22Rv1 (cell line): ENCODE measurements around the gene AZGP1.
"Not testable (repeated sequence)": the region's sequence is repeated elsewhere in the genome, so short reads cannot be mapped to it uniquely, and the experiment has no call there.

ENCODE experiments used
- H3K27ac ChIP-seq: fragments of 450-650 bp; 2 replicates; pipeline ENCODE4 v1.5.1; 2017
- CTCF ChIP-seq: fragments of 450-650 bp; IDR thresholded peaks from 2 replicates; pipeline ENCODE4 v1.5.1; 2017; ENCODE audit warnings: mild to moderate bottlenecking
- ZFX ChIP-seq: fragments of 450-650 bp; IDR thresholded peaks from 2 replicates; pipeline ENCODE4 v1.6.1; 2017; ENCODE audit warnings: antibody characterized with exemption, borderline replicate concordance

The AZGP1 gene

GRCh38 chr7:99949645-99950228, 26.1 kb downstream of the AZGP1 start:
- TF ChIP-seq CTCF: peak; percentile 75
- no peak for TF ChIP-seq ZFX
- H3K27ac ChIP-seq: peak overlapping the region; percentile 61

DNA sequence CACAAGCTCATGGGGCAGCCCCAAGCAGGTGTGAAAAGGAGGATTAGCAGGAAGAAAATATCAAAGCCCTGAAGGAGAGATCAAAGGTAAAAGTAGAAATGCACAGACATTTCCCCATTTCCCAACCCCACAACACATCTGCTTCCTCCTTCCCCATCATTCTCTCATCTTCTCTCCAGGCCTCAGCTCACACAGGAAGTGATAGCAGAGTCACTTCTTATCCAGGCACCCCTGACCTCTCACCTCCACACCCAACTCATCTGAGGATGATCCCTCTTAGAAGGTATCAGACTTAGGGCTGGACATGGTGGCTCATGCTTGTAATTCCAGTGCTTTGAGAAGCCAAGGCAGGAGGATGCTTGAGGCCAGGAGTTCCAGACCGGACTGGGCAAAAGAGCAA, 28.2 kb downstream of the AZGP1 start:
- H3K27ac ChIP-seq: no peak overlapping the region
- TF ChIP-seq CTCF (no peak), ZFX (no peak)

- TF ChIP-seq ZFX: no peak
- no peak for TF ChIP-seq CTCF
- no peak overlapping the region for H3K27ac ChIP-seq
Observed at GRCh38 chr7:99944497-99945070, 31.2 kb downstream of the AZGP1 start.

GRCh38 chr7:99943641-99944496, 32.0 kb downstream of the AZGP1 start:
- H3K27ac ChIP-seq: no peak overlapping the region
- TF ChIP-seq ZFX (no peak), CTCF (no peak)

- no peak for TF ChIP-seq CTCF
- no peak for TF ChIP-seq ZFX
- no peak overlapping the region for H3K27ac ChIP-seq
Observed at GRCh38 chr7:99938296-99938695, 37.5 kb downstream of the AZGP1 start.

- H3K27ac ChIP-seq: not testable (repeated sequence)
Observed at GRCh38 chr7:99935009-99935408, 40.8 kb downstream of the AZGP1 start.

GRCh38 chr7:99930376-99930775, 45.5 kb downstream of the AZGP1 start:
- H3K27ac ChIP-seq: no peak overlapping the region
- TF ChIP-seq CTCF (no peak), ZFX (no peak)
